Breast epithelium (tissue), 4 donors: ENCODE results near the gene MRPS12. TPM values are rescaled to one million over a fixed set of nuclear protein-coding genes. Genes with fewer than 3 reads are reported as not detected.

Source experiments
- DNase-seq, 2 donors: peaks; one replicate each; pipeline ENCODE4 v3.0.0-alpha.2; 2019; ENCODE audit warnings: low spot score in 2 of 2
- H3K27ac ChIP-seq, 2 donors: fragments of 200-600 bp; sonication (generic) in 1 of 2; one replicate each; pipeline ENCODE4 v1.5.1; 2016 to 2019; ENCODE audit warnings: mild to moderate bottlenecking in 1 of 2
- H3K27me3 ChIP-seq, 2 donors: fragments of 200-600 bp; sonication (generic) in 1 of 2; one replicate each; pipeline versions ENCODE4 v1.5.1 to v1.6.0; 2017 to 2019; ENCODE audit warnings: control low read depth in 1 of 2, mild to moderate bottlenecking in 1 of 2
- H3K36me3 ChIP-seq: fragments of 200-600 bp; one replicate; pipeline ENCODE4 v1.5.1; 2019
- H3K4me1 ChIP-seq, 2 donors: fragments of 200-600 bp; sonication (generic); one replicate each; pipeline ENCODE4 v1.5.1; 2016 to 2019; ENCODE audit warnings: control low read depth in 1 of 2
- H3K4me3 ChIP-seq, 3 donors: fragments of 200-600 bp; sonication (generic); 1 replicate in 2 of 3; 2 replicates in 1 of 3; pipeline ENCODE4 v1.5.1; 2016 to 2019; ENCODE audit warnings: mild to moderate bottlenecking in 3 of 3, moderate library complexity in 2 of 3
- H3K9me3 ChIP-seq, 2 donors: fragments of 200-600 bp; sonication (generic) in 1 of 2; one replicate each; pipeline ENCODE4 v1.5.1; 2016 to 2019; ENCODE audit warnings: control low read depth in 1 of 2
- POLR2A ChIP-seq: fragments of 450-650 bp; IDR thresholded peaks from one replicate; pipeline ENCODE4 v1.6.1; 2016; ENCODE audit warnings: antibody characterized with exemption, mild to moderate bottlenecking, moderate library complexity
- POLR2AphosphoS5 ChIP-seq, 3 donors: sonication (generic); formaldehyde crosslinking; IDR thresholded peaks; one replicate each; pipeline ENCODE4 v1.6.1; 2017; ENCODE audit warnings: antibody characterized with exemption in 3 of 3
- intact Hi-C: fragments of 100-400 bp; cut with DNase I; formaldehyde crosslinking; loops from one replicate; pipeline ENCODE4 v1.15.1; 2023; ENCODE audit warnings: low total_unique reads
- total RNA-seq, 3 donors: library from RNA; depleted of rRNA; stranded (reverse); fragments of >200 nt; gene quantifications; one replicate each; pipeline ENCODE4 v1.1.0, GENCODE V29; 2016
- TF ChIP-seq, protein P1 (sequence below), 3 donors: fragments of 450-650 bp; IDR thresholded peaks; one replicate each; pipeline ENCODE4 v1.5.1; 2016 to 2017; ENCODE audit warnings: antibody characterized with exemption in 3 of 3, mild to moderate bottlenecking in 3 of 3, moderate library complexity in 3 of 3

Gene MRPS12
- total RNA-seq, 3 donors from 2014 or later, result 27.5 to 41.0 (median 29.3) TPM

DNA sequence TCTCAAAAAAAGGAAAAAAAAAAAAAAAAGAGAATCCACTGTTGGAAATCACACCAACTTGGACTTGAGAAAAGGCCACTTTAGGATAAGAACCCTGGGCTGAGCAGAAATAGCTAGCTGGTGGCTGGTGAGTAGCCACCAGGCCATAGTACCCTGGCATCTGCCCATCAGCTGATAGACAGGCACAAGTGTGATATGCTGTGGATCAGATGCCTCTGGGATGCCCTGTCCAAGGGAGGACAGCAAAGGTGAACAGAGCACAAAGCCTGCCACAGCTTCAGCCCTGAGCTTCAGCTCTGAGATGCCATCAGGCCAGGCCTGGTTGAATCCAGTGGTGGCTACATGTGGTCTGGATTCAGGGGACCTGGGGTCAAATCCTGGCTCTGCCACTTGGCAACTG lies 40.1 kb upstream of the MRPS12 start:
- intact Hi-C loops, result no loop called here
- DNase-seq, result no peak
- Histone ChIP-seq H3K4me3 (no peak overlapping the region), H3K27ac (no peak overlapping the region), H3K4me1 (no peaks in the 10 kb centered on the region), H3K9me3 (no peaks in the 10 kb centered on the region), H3K36me3 (no peaks in the 10 kb centered on the region), H3K27me3 (no peaks in the 10 kb centered on the region)
- TF ChIP-seq, protein P1, sequence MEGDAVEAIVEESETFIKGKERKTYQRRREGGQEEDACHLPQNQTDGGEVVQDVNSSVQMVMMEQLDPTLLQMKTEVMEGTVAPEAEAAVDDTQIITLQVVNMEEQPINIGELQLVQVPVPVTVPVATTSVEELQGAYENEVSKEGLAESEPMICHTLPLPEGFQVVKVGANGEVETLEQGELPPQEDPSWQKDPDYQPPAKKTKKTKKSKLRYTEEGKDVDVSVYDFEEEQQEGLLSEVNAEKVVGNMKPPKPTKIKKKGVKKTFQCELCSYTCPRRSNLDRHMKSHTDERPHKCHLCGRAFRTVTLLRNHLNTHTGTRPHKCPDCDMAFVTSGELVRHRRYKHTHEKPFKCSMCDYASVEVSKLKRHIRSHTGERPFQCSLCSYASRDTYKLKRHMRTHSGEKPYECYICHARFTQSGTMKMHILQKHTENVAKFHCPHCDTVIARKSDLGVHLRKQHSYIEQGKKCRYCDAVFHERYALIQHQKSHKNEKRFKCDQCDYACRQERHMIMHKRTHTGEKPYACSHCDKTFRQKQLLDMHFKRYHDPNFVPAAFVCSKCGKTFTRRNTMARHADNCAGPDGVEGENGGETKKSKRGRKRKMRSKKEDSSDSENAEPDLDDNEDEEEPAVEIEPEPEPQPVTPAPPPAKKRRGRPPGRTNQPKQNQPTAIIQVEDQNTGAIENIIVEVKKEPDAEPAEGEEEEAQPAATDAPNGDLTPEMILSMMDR (IDR thresholded peaks at IDR 0.05), result no peak
- TF ChIP-seq POLR2AphosphoS5 (IDR thresholded peaks at IDR 0.05), result no peak
- no peak for TF ChIP-seq POLR2A

DNA sequence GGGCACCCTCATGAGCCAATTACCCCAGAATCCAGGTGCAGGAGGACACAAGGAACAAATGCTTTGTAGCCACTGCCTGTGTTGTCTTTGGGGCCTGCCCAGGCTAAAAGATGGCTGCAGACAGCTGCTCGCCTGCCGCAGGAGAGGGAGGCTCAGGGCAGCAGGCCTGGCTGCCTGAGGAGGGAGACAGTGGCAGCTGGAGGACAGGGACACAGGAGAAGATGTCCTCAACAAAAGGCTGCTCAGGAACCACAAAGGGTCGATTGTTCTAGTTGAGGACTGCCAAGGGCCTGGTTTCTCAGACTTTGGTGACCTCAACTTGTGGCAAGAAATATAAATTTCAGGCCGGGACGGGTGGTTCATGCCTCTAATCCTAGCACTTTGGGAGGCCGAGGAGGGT lies 39.0 kb upstream of the MRPS12 start:
- intact Hi-C loops, result no loop called here
- no peak overlapping the region for H3K4me3 ChIP-seq
- H3K9me3 ChIP-seq, result no peaks in the 10 kb centered on the region
- TF ChIP-seq POLR2AphosphoS5 (IDR thresholded peaks at IDR 0.05), result no peak
- TF ChIP-seq POLR2A, result no peak
- TF ChIP-seq, protein P1 (IDR thresholded peaks at IDR 0.05), result no peak
- H3K4me1 ChIP-seq, result no peaks in the 10 kb centered on the region
- H3K27me3 ChIP-seq, result no peaks in the 10 kb centered on the region
- H3K36me3 ChIP-seq, result no peaks in the 10 kb centered on the region
- peak overlapping the region in 1 of 2 donors; percentile 40 for H3K27ac ChIP-seq
- peak in 1 of 2 donors; percentile 26 for DNase-seq

DNA sequence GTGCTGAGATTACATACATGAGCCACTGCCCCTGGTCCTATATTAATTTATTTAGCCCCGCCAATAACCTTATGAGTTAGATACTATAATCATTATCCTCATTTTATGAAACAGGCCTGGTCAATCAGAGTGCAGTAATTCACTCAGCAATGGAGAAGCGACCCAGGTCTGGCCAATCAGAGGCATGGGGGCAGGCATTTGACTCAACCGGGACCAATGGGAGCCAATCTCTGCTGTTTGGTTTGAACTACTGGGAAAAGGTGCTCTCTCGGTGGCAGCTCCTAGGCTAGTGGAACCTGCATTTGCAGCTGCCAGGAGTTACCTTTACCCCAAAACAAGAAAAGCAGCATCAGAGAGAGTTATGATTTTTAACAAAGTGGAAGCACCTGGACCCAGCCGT lies 37.9 kb upstream of the MRPS12 start:
- no peak for DNase-seq
- no peaks in the 10 kb centered on the region for H3K4me1 ChIP-seq
- H3K36me3 ChIP-seq, result no peaks in the 10 kb centered on the region
- TF ChIP-seq POLR2AphosphoS5 (IDR thresholded peaks at IDR 0.05) (no peak), POLR2A (no peak)
- TF ChIP-seq, protein P1 (IDR thresholded peaks at IDR 0.05), result no peak
- intact Hi-C loops, result no loop called here
- no peak overlapping the region for H3K4me3 ChIP-seq
- H3K27me3 ChIP-seq, result no peaks in the 10 kb centered on the region
- peak overlapping the region; percentile 45 to 63 for H3K27ac ChIP-seq
- no peaks in the 10 kb centered on the region for H3K9me3 ChIP-seq

DNA sequence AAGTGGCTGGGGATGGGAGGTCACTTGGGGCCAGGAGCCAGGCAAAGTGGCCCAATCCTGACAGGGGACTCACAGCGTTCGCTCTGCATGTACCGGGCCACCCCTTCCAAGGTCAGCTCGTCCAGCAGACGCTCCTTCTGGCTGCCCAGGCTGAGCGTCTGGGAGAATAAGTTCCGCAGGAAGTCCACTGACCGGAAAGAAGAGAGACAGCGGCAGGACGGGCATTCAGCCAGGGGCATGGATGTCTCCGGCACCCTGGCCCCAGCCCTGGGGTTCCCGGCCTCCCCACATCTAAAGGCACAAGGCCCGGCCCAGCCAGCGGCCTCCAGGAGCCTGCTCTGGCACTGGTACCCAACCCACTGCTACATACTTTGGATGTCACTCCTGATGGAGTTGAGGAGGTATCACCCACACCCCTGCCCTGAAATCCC lies 37.4 kb upstream of the MRPS12 start:
- peak overlapping the region; percentile 45 to 63 for H3K27ac ChIP-seq
- no peaks in the 10 kb centered on the region for H3K9me3 ChIP-seq
- intact Hi-C loops, result no loop called here
- H3K4me1 ChIP-seq, result no peaks in the 10 kb centered on the region
- H3K4me3 ChIP-seq, result no peak overlapping the region
- H3K36me3 ChIP-seq, result no peaks in the 10 kb centered on the region
- no peak for DNase-seq
- H3K27me3 ChIP-seq, result no peaks in the 10 kb centered on the region
- TF ChIP-seq POLR2A, result no peak
- TF ChIP-seq, protein P1 (IDR thresholded peaks at IDR 0.05), result no peak
- TF ChIP-seq POLR2AphosphoS5 (IDR thresholded peaks at IDR 0.05), result no peak

DNA sequence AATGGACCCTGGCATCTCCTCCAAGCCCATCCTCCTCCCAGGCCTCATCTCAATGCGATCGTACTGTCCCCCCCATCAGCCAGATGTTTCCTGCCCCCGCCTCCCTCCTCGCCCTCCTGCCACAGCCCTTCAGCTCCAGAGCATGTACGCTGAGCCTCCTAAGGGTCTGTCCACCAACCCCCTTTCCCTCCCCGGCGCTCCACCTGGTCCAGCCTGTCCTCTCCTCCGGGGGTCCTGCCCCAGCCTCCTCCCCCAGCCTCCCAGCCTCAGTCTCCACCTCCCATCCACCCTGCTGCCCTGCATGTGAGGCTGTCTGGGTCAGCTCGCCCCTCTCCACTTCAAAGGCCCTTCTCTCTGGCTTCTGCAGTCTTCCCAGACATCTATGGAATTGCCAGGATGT lies 35.8 kb upstream of the MRPS12 start:
- Histone ChIP-seq H3K4me1 (no peaks in the 10 kb centered on the region), H3K27ac (no peak overlapping the region), H3K4me3 (no peak overlapping the region), H3K27me3 (no peaks in the 10 kb centered on the region), H3K9me3 (no peaks in the 10 kb centered on the region), H3K36me3 (no peaks in the 10 kb centered on the region)
- no peak for TF ChIP-seq POLR2AphosphoS5 (IDR thresholded peaks at IDR 0.05)
- TF ChIP-seq, protein P1 (IDR thresholded peaks at IDR 0.05), result no peak
- TF ChIP-seq POLR2A, result no peak
- no peak for DNase-seq
- intact Hi-C loops, result no loop called here
